ENCODE results near the gene BAIAP2L2.

DNA sequence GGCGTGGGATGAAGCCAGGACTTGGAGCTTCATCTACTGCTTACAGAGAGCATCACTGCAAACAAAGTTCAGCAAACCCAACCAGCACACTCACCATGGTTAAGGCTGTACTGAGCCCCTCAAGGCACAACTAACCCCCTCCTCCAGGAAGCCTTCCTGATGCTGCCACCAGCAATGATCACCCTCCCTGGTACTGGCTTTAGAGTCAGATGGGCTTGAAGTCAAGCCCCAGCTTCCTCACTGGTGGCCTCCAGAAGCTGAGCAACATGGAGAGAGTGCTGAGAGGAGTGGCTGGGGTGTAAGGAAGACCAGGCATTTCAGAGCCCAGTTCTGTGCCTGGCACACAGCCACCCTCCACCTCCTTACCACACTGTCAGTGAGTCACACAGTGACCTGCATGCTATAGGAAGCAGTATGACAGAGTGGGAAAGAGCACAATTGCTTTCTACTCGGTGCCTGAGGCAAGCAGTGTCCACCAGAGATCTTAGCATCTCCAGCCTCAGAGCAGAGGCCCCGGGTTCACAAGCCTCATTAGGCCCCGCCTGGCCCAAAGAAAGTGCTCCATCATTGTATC, 24.7 kb upstream of the BAIAP2L2 start:
- TF ChIP-seq, protein P1, sequence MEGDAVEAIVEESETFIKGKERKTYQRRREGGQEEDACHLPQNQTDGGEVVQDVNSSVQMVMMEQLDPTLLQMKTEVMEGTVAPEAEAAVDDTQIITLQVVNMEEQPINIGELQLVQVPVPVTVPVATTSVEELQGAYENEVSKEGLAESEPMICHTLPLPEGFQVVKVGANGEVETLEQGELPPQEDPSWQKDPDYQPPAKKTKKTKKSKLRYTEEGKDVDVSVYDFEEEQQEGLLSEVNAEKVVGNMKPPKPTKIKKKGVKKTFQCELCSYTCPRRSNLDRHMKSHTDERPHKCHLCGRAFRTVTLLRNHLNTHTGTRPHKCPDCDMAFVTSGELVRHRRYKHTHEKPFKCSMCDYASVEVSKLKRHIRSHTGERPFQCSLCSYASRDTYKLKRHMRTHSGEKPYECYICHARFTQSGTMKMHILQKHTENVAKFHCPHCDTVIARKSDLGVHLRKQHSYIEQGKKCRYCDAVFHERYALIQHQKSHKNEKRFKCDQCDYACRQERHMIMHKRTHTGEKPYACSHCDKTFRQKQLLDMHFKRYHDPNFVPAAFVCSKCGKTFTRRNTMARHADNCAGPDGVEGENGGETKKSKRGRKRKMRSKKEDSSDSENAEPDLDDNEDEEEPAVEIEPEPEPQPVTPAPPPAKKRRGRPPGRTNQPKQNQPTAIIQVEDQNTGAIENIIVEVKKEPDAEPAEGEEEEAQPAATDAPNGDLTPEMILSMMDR (IDR thresholded peaks at IDR 0.05), result no peak
- no peak for TF ChIP-seq POLR2A (IDR thresholded peaks at IDR 0.05)
